Endothelial cell of umbilical vein (primary cell): ENCODE results near the gene KCTD14. TPM values are rescaled to one million over a fixed set of nuclear protein-coding genes. Genes with fewer than 3 reads are reported as not detected.

Experiments
- BruUV-seq: library from RNA; stranded (reverse); fragments of 400-500 nt; replicated peaks from 2 replicates; lab custom pipeline; 2021; lab: Mats Ljungman, UMichigan
- CTCF ChIA-PET: fragments of 300-600, 350-600 bp; sonication (Branson Sonifier 250); formaldehyde crosslinking; loops from one replicate; lab custom pipeline; 2021; ENCODE audit warnings: antibody characterized with exemption, inconsistent platforms; lab: Charles Lee
- POLR2A ChIA-PET: fragments of 300-600, 350-600 bp; sonication (Branson Sonifier 250); formaldehyde crosslinking; loops from one replicate; lab custom pipeline; 2021; ENCODE audit warnings: antibody characterized with exemption, inconsistent platforms; lab: Charles Lee
- DNase-seq: peaks from one replicate; pipeline ENCODE4 v3.0.0-alpha.2; 2011; ENCODE audit warnings: low read depth, low spot score
- FAIRE-seq: peaks from 2 replicates; lab custom pipeline; 2011; peaks lifted over from hg19 to GRCh38; lab: Jason Lieb, UNC
- H2AFZ ChIP-seq: 2 replicates; pipeline ENCODE4 v1.6.0; 2012; ENCODE audit warnings: low read depth, low read length, control low read depth, inconsistent platforms
- H3K27ac ChIP-seq: 2 replicates; pipeline ENCODE4 v1.5.1; 2011; ENCODE audit warnings: low read depth, mild to moderate bottlenecking, control low read depth, low read length, moderate library complexity; ENCODE audit not compliant: insufficient read depth
- H3K27me3 ChIP-seq, 2 experiments: 2 replicates each; pipeline versions ENCODE4 v1.6.0 to v1.6.1; 2011; ENCODE audit warnings: low read length in 2 of 2, mixed read lengths in 1 of 2; ENCODE audit not compliant: control insufficient read depth in 2 of 2, insufficient read depth in 2 of 2
- H3K36me3 ChIP-seq, 2 experiments: 2 replicates in 1 of 2; 3 replicates in 1 of 2; pipeline ENCODE4 v1.5.1; 2011; ENCODE audit warnings: low read length in 2 of 2, mild to moderate bottlenecking in 1 of 2, moderate library complexity in 1 of 2; ENCODE audit not compliant: control insufficient read depth in 2 of 2, insufficient read depth in 2 of 2; ENCODE audit errors: extremely low read depth in 1 of 2
- H3K4me1 ChIP-seq: 3 replicates; pipeline ENCODE4 v1.5.1; 2011; ENCODE audit warnings: mild to moderate bottlenecking, low read length; ENCODE audit not compliant: control insufficient read depth, insufficient read depth; ENCODE audit errors: extremely low read depth
- H3K4me2 ChIP-seq: 2 replicates; pipeline ENCODE4 v1.6.1; 2011; ENCODE audit warnings: low read length, control low read depth, mixed read lengths; ENCODE audit not compliant: insufficient read depth
- H3K4me3 ChIP-seq, 3 experiments: fragments of 200-600 bp in 1 of 3; sonication (generic), shearing (Covaris generic) in 1 of 3; replicated peaks in 1 of 3; 2 replicates each; pipeline ENCODE4 v1.5.1; 2011 to 2016; ENCODE audit warnings: control low read depth in 3 of 3, low read length in 3 of 3, mild to moderate bottlenecking in 2 of 3, inconsistent platforms in 1 of 3, low read depth in 1 of 3, moderate library complexity in 1 of 3; ENCODE audit not compliant: insufficient read depth in 1 of 3
- H3K79me2 ChIP-seq: 2 replicates; pipeline ENCODE4 v1.6.0; 2012; ENCODE audit warnings: low read length, inconsistent platforms; ENCODE audit not compliant: control insufficient read depth, insufficient read depth
- H3K9ac ChIP-seq: replicated peaks from 2 replicates; pipeline ENCODE3; 2011; ENCODE audit warnings: low read length, control low read depth; ENCODE audit not compliant: insufficient read depth; ENCODE audit errors: extremely low read depth
- H3K9me1 ChIP-seq: replicated peaks from 3 replicates; pipeline ENCODE4 v1.6.0; 2011; ENCODE audit warnings: mild to moderate bottlenecking, low read length; ENCODE audit not compliant: control insufficient read depth, insufficient read depth; ENCODE audit errors: extremely low read depth
- H3K9me3 ChIP-seq: replicated peaks from 2 replicates; pipeline ENCODE4 v1.5.1; 2012; ENCODE audit warnings: low read length, inconsistent platforms; ENCODE audit not compliant: control insufficient read depth, insufficient read depth
- H4K20me1 ChIP-seq: replicated peaks from 2 replicates; pipeline ENCODE3; 2011; ENCODE audit warnings: mild to moderate bottlenecking, low read length; ENCODE audit not compliant: control insufficient read depth, insufficient read depth; ENCODE audit errors: extremely low read depth
- EZH2 ChIP-seq: IDR thresholded peaks from 2 replicates; pipeline ENCODE4 v1.6.1; 2012; ENCODE audit warnings: borderline replicate concordance, low read depth, mild to moderate bottlenecking, moderate library complexity, low read length, inconsistent platforms; ENCODE audit not compliant: severe bottlenecking
- FOS ChIP-seq: IDR thresholded peaks from 2 replicates; pipeline ENCODE4 v1.6.1; 2011; ENCODE audit warnings: mild to moderate bottlenecking, low read length, moderate library complexity, borderline replicate concordance; ENCODE audit not compliant: insufficient read depth
- GATA2 ChIP-seq: IDR thresholded peaks from 2 replicates; pipeline ENCODE4 v1.7.0; 2011; ENCODE audit warnings: low read depth, mild to moderate bottlenecking, moderate library complexity, mixed read lengths, low read length; ENCODE audit not compliant: insufficient read length, insufficient read depth
- JUN ChIP-seq: IDR thresholded peaks from 2 replicates; pipeline ENCODE4 v1.6.1; 2011; ENCODE audit warnings: borderline replicate concordance, low read depth; ENCODE audit not compliant: insufficient read length, insufficient read depth
- MYC ChIP-seq: IDR thresholded peaks from one replicate; pipeline ENCODE4 v1.6.1; 2011; ENCODE audit warnings: mild to moderate bottlenecking, low read depth, low read length
- POLR2A ChIP-seq: IDR thresholded peaks from 2 replicates; pipeline ENCODE4 v1.6.1; 2012; ENCODE audit warnings: low read depth, mild to moderate bottlenecking, control low read depth, low read length
- POLR2AphosphoS5 ChIP-seq: IDR thresholded peaks from 2 replicates; pipeline ENCODE4 v1.6.1; 2012; ENCODE audit warnings: low read depth, mild to moderate bottlenecking, control low read depth, low read length, moderate library complexity; ENCODE audit not compliant: insufficient read depth
- dilution Hi-C: fragments of 300-500 bp; cut with MboI; formaldehyde crosslinking; loops from one replicate; pipeline ENCODE4 v1.15.0; 2019; ENCODE audit warnings: low sequenced_read_pairs; ENCODE audit not compliant: extremely low pct_ligation_motif_present
- intact Hi-C: fragments of 100-400 bp; cut with micrococcal nuclease; formaldehyde crosslinking; loops from one replicate; pipeline ENCODE4 v1.10.0; 2022
- polyA plus RNA-seq, 4 experiments: library from polyadenylated mRNA; depleted of rRNA in 3 of 4; stranded (reverse) in 3 of 4; unstranded in 1 of 4; fragments of >200 nt; gene quantifications; 2 replicates each; pipeline versions ENCODE4 v1.2.1 to v1.2.3, GENCODE V29; 2011 to 2012; ENCODE audit warnings: missing spikeins in 1 of 4
- total RNA-seq: library from RNA; stranded (reverse); gene quantifications from 2 replicates; pipeline ENCODE4 v1.2.3, GENCODE V29; 2021
- TF ChIP-seq, protein P1 (sequence below): IDR thresholded peaks from 2 replicates; pipeline ENCODE4 v1.6.1; 2011; ENCODE audit not compliant: insufficient read depth, insufficient read length
- TF ChIP-seq, protein P2 (sequence below), 2 donors: IDR thresholded peaks; 1 replicate in 1 of 2; 2 replicates in 1 of 2; pipeline ENCODE4 v1.5.1; 2011; ENCODE audit warnings: low read length in 2 of 2, mild to moderate bottlenecking in 2 of 2, moderate library complexity in 2 of 2, control low read depth in 1 of 2, inconsistent platforms in 1 of 2, low read depth in 1 of 2; ENCODE audit not compliant: insufficient read depth in 1 of 2; ENCODE audit errors: extremely low read depth in 1 of 2

The KCTD14 gene
- total and polyA plus RNA-seq, 2 donors (not counting 3 experiments of a cell fraction or from before 2014, with no cell fraction given) = 0.57 to 1.8 TPM

DNA sequence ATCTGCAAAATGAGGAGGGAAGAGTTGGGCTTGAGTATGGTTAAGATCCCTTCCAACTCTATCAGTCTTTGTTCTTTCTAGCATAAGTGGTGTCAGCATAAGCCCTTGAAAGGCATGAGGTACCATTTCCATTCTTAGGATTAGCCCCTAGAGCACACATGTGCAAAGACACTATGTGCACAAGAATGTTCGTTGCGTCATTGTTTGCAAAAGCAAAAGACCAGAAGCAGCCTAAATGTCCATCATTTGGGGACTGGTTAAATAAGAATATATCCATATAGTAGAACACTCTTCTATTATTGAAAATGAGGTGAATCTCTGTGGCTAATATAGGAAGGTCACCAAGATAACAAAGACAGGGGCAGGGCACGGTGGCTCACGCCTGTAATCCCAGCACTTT, 10.0 kb upstream of the KCTD14 start:
- H3K9ac ChIP-seq = no peak overlapping the region
- H4K20me1 ChIP-seq = no peaks in the 10 kb centered on the region
- H3K79me2 ChIP-seq = no peaks in the 10 kb centered on the region
- no peaks in the 10 kb centered on the region for H3K36me3 ChIP-seq
- POLR2A ChIA-PET = no interaction called here
- BruUV-seq = no TSS peak
- no peak overlapping the region for H3K4me2 ChIP-seq
- CTCF ChIA-PET = interaction anchor here (4.3 kb wide), 1 partner anchor 12 kb away, joined by 34 read pairs; no protein-coding TSS in a partner anchor
- H3K9me3 ChIP-seq = no peaks in the 10 kb centered on the region
- DNase-seq (no peak), FAIRE-seq (no peak)
- no peak for TF ChIP-seq GATA2
- no peak for TF ChIP-seq MYC
- TF ChIP-seq, protein P1, sequence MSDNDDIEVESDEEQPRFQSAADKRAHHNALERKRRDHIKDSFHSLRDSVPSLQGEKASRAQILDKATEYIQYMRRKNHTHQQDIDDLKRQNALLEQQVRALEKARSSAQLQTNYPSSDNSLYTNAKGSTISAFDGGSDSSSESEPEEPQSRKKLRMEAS = no peak
- no peak for TF ChIP-seq EZH2
- TF ChIP-seq, protein P2, sequence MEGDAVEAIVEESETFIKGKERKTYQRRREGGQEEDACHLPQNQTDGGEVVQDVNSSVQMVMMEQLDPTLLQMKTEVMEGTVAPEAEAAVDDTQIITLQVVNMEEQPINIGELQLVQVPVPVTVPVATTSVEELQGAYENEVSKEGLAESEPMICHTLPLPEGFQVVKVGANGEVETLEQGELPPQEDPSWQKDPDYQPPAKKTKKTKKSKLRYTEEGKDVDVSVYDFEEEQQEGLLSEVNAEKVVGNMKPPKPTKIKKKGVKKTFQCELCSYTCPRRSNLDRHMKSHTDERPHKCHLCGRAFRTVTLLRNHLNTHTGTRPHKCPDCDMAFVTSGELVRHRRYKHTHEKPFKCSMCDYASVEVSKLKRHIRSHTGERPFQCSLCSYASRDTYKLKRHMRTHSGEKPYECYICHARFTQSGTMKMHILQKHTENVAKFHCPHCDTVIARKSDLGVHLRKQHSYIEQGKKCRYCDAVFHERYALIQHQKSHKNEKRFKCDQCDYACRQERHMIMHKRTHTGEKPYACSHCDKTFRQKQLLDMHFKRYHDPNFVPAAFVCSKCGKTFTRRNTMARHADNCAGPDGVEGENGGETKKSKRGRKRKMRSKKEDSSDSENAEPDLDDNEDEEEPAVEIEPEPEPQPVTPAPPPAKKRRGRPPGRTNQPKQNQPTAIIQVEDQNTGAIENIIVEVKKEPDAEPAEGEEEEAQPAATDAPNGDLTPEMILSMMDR (IDR thresholded peaks at IDR 0.05; ENCODE audit: extremely low read depth in 1 of 2, insufficient read depth in 1 of 2, low read depth in 1 of 2, low read length in 2 of 2) = no peak
- TF ChIP-seq POLR2AphosphoS5 = no peak
- no peak for TF ChIP-seq JUN
- no peak for TF ChIP-seq FOS
- no peak for TF ChIP-seq POLR2A
- no peak overlapping the region for H2AFZ ChIP-seq
- intact Hi-C loops (no loop called here), dilution Hi-C loops (no loop called here)
- peaks cover 13% of the 10 kb centered on the region for H3K4me1 ChIP-seq
- H3K9me1 ChIP-seq = no peaks in the 10 kb centered on the region
- H3K27me3 ChIP-seq = no peaks in the 10 kb centered on the region
- no peak overlapping the region for H3K4me3 ChIP-seq
- H3K27ac ChIP-seq = no peak overlapping the region
